Activated CD4-positive, alpha-beta T cell treated with anti-CD3 and anti-CD28 coated beads for 24 hours (primary cell): ENCODE results near the gene SETDB2.

ENCODE experiments used
- DNase-seq, 2 donors: peaks; one replicate each; pipeline ENCODE4 v3.0.0-alpha.2; 2020; ENCODE audit warnings: low read depth in 2 of 2

The SETDB2 gene

DNA sequence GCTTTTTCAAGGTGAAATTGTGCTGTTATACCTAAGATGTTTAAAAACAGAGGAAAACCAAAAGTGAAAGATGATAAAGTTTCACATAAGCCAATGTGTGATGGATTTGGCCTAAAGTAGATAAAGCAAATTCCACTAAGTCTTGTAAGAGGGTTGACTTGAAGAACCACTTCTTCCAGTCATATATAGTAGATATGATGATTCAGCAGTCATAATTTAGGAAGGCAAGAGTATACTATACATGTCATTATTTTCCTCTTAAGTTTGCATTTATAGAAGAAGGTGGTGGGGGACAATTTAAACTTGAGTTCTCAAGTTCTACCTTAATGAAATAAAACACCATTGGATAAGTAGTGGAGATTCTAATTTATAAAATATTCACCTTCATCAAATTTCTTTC lies 88.9 kb downstream of the SETDB2 start:
- DNase-seq, result no peak

DNA sequence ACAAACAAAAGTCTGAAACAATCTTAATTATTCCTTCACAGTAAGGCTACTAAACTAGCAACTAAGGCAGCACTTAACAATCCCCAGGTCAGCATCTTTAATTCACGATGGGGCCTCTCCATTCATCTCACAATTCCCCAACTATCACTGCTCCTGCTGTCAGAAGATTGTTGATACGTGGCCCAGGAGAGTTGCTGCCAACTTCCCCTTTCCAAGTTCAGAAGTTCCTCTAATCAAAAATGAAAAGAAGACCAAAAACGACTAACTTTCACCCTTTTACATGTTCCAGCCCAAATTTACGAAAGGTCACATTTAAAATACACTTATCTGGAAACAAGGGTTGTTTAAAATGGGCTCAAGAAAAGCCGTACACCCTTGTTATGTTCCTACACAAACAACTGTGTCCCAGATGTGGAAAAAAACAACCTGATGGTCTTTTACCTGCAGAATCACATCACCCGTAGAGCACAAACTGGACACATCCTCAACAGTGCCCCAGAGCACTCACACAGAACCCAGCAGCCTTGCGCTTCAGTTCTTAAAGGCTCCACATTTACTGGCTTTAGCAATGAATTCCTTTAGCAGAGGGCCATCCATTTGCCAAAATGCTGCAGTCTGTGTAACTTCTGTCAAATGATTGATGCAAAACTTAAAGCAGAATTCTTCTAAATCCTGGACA lies 89.7 kb downstream of the SETDB2 start:
- DNase-seq, result no peak

DNA sequence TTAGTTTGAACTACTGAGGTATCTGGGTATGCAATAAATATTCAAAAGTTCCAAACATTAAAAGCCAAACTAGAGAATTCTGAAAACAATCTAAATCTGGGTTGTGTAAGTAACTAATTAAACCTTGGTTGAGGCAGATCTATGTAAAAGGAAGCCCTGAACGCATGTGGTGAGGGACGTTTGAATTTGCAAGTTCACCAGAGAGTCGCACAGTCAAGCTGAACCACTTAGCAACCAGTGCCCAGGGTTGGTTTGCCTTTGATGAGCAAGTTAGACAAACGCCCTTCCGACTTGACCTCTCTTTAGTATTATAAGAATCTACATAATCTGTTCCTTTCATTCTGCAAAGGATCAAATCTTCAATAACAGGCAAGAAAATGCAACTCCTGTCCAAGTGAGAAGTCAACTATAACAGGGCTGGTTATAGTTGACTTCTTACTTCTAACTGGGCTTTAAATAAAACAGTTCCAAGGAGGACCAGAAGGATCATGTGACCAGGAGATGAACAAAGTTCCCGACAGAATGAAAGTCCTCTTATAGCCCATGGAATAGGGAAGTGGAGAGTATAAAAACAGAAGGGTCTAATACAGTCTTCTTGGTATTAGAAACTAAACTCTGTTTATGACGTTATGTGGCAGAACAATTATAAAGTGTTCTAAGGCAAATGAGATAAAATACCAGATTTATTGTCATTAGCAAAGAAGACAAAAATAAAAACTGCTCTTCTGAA lies 92.2 kb downstream of the SETDB2 start:
- DNase-seq, result no peak

DNA sequence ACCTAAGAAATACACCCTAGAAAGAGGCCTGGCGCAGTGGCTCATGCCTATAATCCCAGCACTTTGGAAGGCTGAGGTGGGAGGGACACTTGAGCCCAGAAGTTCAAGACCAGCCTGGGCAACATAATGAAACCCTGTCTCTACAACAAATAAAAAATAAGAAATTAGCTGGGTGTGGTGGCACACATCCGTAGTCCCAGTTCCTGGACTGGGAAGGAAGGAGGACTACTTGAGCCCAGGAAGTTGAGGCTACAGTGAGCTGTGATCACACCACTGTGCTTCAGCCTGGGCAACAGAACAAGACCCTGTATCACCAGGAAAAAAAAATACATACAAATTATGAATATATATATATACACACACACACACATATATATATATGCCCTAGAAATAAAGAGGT lies 94.3 kb downstream of the SETDB2 start:
- no peak for DNase-seq

DNA sequence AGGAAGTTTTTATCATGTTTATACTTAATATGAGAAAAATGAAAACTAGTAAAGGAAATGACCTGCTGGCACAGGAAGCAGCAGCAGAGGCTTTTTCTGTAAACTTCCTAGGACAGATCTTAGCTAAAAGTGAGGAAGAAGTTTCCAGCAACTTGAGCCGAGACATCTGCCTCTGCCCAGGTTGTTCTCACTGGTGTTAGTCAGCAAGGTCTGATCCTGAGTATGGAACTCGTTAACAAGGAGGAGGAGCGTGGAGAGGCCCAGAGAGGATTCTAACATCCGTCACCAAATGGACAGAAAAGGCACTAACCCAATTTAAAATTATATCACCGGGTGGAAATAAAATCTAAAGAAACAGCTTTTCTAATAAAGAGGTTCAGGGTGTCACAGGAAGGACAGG lies 95.2 kb downstream of the SETDB2 start:
- DNase-seq, result no peak

DNA sequence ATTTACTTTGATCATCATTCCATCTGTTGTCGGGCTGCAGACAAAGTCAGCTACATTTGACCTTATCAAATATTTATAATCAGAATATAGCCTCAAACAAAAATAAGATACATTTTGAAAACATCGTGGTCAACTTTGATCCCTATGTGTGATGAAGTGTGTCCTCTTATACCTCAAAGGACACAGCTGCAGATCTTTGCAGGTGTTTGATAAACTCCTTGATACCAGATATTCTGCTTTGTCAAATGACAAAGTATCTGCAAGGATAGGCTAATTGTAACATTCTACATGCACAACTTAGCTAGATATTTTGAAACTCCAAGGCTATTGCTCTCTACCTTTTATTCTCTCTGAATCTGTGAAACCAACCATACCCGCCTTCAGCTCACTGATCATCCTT lies 95.7 kb downstream of the SETDB2 start:
- no peak for DNase-seq

DNA sequence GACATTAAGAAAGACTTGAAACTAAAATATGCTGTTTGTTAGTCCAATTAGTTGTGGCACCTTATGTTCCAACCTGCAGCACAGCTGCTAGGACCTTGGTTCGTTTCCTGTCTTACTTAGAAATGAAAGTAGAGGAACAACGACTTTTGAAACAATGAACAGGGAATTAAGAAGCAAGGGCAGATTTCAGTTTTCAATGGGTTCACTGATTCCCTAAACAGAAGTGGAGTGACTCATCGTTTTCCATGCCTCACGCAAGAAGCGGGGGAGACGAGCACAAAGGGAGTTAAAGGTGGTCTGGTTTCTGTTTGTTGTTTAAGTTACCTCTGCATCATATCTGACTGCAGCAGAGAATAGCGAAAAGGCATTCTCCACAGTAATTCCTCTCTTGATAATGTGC lies 96.5 kb downstream of the SETDB2 start:
- DNase-seq, result no peak

DNA sequence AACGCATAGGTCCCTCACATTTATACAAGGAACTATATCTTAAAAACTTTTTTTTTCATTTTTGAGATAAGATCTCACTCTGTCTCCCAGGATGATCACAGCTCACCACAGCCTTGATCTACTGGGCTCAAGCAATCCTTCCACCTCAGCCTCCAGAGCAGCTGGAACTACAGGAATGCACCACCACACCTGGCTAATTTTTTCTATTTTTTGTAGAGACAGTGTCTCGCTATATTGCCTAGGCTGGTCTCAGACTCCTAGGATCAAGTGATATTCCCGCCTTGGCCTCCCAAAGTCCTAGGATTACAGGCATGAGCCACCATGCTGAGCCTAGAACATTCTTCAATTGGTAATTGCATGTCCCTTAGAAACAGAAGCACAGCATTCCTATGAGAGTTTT lies 99.6 kb downstream of the SETDB2 start:
- no peak for DNase-seq
